Measurements from ENCODE around the gene L3MBTL3.

- TF ChIP-seq CTCF (IDR thresholded peaks at IDR 0.05) (no peak), POLR2AphosphoS5 (IDR thresholded peaks at IDR 0.05) (no peak)
These were observed 134.6 kb downstream of the L3MBTL3 start for GRCh38 chr6:130152908-130153510.

Measured in transverse colon (tissue), 4 donors.